RWPE2 (cell line): ENCODE results near the gene DNAH7.

Source experiments
- ATAC-seq: fragments of 200-7000 bp; cut with Tn5 transposase; 3 replicates; pipeline ENCODE4 v1.9.1; 2021; ENCODE audit warnings: low read depth
- DNase-seq: peaks from one replicate; pipeline ENCODE4 v3.0.0-alpha.2; 2020; ENCODE audit warnings: low spot score
- H3K27ac ChIP-seq: fragments of 450-650 bp; 2 replicates; pipeline ENCODE4 v1.5.1; 2017; ENCODE audit warnings: mild to moderate bottlenecking; ENCODE audit not compliant: poor library complexity, severe bottlenecking
- H3K27me3 ChIP-seq: fragments of 250-450 bp; sonication (Bioruptor Pico); 2 replicates; pipeline ENCODE4 v1.5.1; 2021; ENCODE audit warnings: mild to moderate bottlenecking, moderate library complexity; ENCODE audit not compliant: insufficient read depth, poor library complexity, severe bottlenecking
- H3K36me3 ChIP-seq: fragments of 250-450 bp; sonication (Bioruptor Pico); 2 replicates; pipeline ENCODE4 v1.5.1; 2020; ENCODE audit warnings: low read depth, mild to moderate bottlenecking, moderate library complexity
- H3K4me1 ChIP-seq: fragments of 250-450 bp; sonication (Bioruptor Pico); 2 replicates; pipeline ENCODE4 v1.5.1; 2021; ENCODE audit warnings: mild to moderate bottlenecking, moderate library complexity; ENCODE audit not compliant: insufficient read depth, poor library complexity, severe bottlenecking
- H3K4me3 ChIP-seq: fragments of 250-450 bp; sonication (Bioruptor Pico); 2 replicates; pipeline ENCODE4 v1.5.1; 2021; ENCODE audit warnings: mild to moderate bottlenecking, moderate library complexity; ENCODE audit not compliant: severe bottlenecking
- H3K9me3 ChIP-seq: fragments of 250-450 bp; sonication (Bioruptor Pico); 2 replicates; pipeline ENCODE4 v1.5.1; 2021; ENCODE audit warnings: mild to moderate bottlenecking, moderate library complexity; ENCODE audit not compliant: severe bottlenecking
- TF ChIP-seq, protein P1 (sequence below): fragments of 450-650 bp; IDR thresholded peaks from one replicate; pipeline ENCODE4 v1.5.1; 2017; ENCODE audit warnings: mild to moderate bottlenecking, moderate library complexity; ENCODE audit not compliant: poor library complexity, severe bottlenecking

The DNAH7 gene

GRCh38 chr2:195956725-195957124 lies 111.9 kb downstream of the DNAH7 start:
- H3K4me1 ChIP-seq = no peaks in the 10 kb centered on the region
- no peak overlapping the region for H3K27ac ChIP-seq
- H3K4me3 ChIP-seq = no peak overlapping the region
- DNase-seq = no peak
- TF ChIP-seq, protein P1, sequence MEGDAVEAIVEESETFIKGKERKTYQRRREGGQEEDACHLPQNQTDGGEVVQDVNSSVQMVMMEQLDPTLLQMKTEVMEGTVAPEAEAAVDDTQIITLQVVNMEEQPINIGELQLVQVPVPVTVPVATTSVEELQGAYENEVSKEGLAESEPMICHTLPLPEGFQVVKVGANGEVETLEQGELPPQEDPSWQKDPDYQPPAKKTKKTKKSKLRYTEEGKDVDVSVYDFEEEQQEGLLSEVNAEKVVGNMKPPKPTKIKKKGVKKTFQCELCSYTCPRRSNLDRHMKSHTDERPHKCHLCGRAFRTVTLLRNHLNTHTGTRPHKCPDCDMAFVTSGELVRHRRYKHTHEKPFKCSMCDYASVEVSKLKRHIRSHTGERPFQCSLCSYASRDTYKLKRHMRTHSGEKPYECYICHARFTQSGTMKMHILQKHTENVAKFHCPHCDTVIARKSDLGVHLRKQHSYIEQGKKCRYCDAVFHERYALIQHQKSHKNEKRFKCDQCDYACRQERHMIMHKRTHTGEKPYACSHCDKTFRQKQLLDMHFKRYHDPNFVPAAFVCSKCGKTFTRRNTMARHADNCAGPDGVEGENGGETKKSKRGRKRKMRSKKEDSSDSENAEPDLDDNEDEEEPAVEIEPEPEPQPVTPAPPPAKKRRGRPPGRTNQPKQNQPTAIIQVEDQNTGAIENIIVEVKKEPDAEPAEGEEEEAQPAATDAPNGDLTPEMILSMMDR = no peak
- ATAC-seq = no peak
- H3K36me3 ChIP-seq = no peaks in the 10 kb centered on the region
- H3K27me3 ChIP-seq = no peaks in the 10 kb centered on the region
- H3K9me3 ChIP-seq = no peaks in the 10 kb centered on the region

GRCh38 chr2:195945056-195945455 lies 123.6 kb downstream of the DNAH7 start:
- TF ChIP-seq, protein P1 = no peak
- Histone ChIP-seq H3K36me3 (no peaks in the 10 kb centered on the region), H3K27ac (no peak overlapping the region), H3K4me3 (no peak overlapping the region), H3K27me3 (no peaks in the 10 kb centered on the region), H3K9me3 (no peaks in the 10 kb centered on the region), H3K4me1 (no peaks in the 10 kb centered on the region)
- ATAC-seq (no peak), DNase-seq (no peak)

- Histone ChIP-seq H3K36me3 (no peaks in the 10 kb centered on the region), H3K4me3 (no peak overlapping the region), H3K27ac (no peak overlapping the region), H3K27me3 (no peaks in the 10 kb centered on the region), H3K4me1 (no peaks in the 10 kb centered on the region), H3K9me3 (no peaks in the 10 kb centered on the region)
- DNase-seq = no peak
- ATAC-seq = no peak
- TF ChIP-seq, protein P1 = no peak
Observed at GRCh38 chr2:195937176-195937575, 131.5 kb downstream of the DNAH7 start.

GRCh38 chr2:195934484-195934883 lies 134.2 kb downstream of the DNAH7 start:
- no peak for ATAC-seq
- TF ChIP-seq, protein P1 = no peak

GRCh38 chr2:195929531-195929930 lies 139.1 kb downstream of the DNAH7 start:
- Histone ChIP-seq H3K27ac (no peak overlapping the region), H3K36me3 (no peaks in the 10 kb centered on the region), H3K9me3 (no peaks in the 10 kb centered on the region), H3K27me3 (no peaks in the 10 kb centered on the region), H3K4me3 (no peak overlapping the region), H3K4me1 (no peaks in the 10 kb centered on the region)
- no peak for ATAC-seq
- TF ChIP-seq, protein P1 = no peak
- no peak for DNase-seq

More at GRCh38 chr2:195934484-195934883, 134.2 kb downstream of the DNAH7 start:
- Histone ChIP-seq H3K9me3 (no peaks in the 10 kb centered on the region), H3K36me3 (no peaks in the 10 kb centered on the region), H3K4me1 (no peaks in the 10 kb centered on the region), H3K27ac (no peak overlapping the region), H3K4me3 (no peak overlapping the region), H3K27me3 (no peaks in the 10 kb centered on the region)
- no peak for DNase-seq
